Activated T-cell treated with anti-CD3 and anti-CD28 coated beads for 4 hours (primary cell): ENCODE data around the gene CCDC68.

Source experiments
- DNase-seq: peaks from one replicate; pipeline ENCODE4 v3.0.0-alpha.2; 2020

Gene CCDC68

GRCh38 chr18:54914816-54915215 is 44.4 kb downstream of the CCDC68 start:
- no peak for DNase-seq

- no peak for DNase-seq
Measured at GRCh38 chr18:54911551-54911950, 47.7 kb downstream of the CCDC68 start.

DNA sequence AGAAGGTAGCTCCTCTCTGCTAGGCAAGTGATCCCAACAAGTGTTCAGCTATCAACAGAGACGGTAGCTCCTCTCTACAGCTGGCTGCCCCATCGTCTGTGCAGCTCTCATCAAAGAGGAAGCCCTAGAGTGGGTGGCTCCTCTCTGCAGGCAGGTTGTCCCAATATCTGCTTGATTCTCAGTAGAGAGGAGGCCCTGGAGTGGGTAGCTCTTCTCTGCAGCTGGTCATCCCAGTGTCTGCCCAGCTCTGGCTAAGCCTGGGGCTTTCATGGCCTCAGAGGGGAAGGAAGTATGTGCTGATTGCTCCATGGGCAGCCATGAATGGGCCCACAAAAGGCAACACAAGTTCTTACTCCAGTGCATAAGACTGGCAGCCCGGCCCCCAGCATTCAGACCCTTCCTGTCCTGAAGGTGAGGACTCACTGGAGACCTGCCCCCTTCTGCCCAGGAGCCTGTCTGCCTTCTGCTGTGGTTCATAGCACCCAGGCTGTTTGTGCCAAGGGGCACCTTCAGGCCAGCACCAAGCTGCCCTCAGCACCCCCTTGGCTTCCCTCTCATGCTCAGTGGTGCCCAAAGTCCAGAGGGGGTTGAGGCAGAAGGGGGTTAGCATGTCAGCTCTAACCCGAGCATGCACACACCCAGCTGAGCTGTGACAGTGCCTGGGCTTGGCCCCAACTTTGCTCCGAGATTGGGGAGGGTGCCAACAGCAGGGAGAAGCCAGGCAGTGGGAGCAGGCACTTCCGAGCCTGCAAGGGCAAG is 48.9 kb downstream of the CCDC68 start:
- no peak for DNase-seq

DNA sequence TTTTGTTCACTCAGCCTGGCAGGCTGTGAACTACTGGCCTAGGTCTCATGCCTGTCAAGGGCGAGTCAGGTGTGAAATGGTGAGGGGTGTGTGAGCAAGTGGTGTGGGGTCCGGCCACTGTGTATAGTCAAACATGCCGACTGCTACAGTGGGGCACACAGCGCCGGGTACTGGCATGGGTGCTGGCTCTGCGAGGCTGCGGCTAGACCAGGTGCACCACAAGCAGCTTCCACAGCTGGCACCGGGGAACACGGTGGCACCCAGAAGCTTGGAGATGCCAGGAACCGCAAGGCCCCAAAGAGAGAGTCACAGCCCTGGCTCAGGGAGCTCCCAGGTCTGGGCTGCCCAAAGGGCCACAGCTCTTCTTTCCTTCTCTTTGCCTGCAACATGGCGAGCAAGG is 49.7 kb downstream of the CCDC68 start:
- no peak for DNase-seq

GRCh38 chr18:54906331-54907185 is 52.7 kb downstream of the CCDC68 start:
- no peak for DNase-seq

GRCh38 chr18:54905629-54906028 is 53.6 kb downstream of the CCDC68 start:
- no peak for DNase-seq

- DNase-seq = no peak
Measured at GRCh38 chr18:54904581-54904980, 54.7 kb downstream of the CCDC68 start.

GRCh38 chr18:54900290-54900689 is 59.0 kb downstream of the CCDC68 start:
- DNase-seq = no peak

DNA sequence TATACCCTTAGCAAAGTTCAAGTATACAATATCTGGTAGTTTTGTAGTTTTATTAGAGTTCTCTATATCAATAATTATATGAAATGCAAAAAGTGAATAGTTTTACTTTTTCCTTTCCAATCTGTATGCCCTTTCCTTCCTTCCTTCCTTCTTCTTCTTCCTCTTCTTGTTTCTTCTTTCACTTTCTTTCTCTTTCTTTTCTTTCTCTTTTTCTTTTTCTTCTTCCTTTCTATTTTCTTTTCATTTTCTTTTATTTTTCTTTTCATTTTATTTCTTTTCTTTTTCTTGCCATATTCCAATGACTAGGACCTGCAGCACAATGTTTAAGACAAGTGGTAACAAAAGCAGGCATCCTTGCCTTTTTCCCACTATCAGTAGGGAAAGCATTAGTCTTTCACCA is 59.8 kb downstream of the CCDC68 start:
- DNase-seq = no peak

GRCh38 chr18:54888933-54889332 is 70.3 kb downstream of the CCDC68 start:
- DNase-seq = no peak

DNA sequence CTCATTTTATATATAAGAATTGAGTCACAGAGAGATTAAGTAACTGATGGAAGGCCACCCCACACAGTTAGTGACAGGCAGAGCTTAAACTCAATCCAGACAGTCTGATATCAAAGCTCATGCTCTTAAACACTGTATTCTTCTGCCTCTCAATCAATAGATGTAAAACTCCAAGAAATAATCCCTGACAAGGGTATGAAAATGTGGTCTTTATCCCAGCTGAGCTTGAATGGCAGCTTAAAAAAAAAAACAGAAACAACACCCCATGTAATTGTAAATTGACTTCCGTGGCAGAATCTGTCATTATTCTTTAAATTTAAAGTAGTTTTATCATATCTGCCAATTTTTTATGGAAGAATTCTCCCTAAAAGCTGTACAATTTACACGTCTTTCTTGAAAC is 70.9 kb downstream of the CCDC68 start:
- DNase-seq = no peak

DNA sequence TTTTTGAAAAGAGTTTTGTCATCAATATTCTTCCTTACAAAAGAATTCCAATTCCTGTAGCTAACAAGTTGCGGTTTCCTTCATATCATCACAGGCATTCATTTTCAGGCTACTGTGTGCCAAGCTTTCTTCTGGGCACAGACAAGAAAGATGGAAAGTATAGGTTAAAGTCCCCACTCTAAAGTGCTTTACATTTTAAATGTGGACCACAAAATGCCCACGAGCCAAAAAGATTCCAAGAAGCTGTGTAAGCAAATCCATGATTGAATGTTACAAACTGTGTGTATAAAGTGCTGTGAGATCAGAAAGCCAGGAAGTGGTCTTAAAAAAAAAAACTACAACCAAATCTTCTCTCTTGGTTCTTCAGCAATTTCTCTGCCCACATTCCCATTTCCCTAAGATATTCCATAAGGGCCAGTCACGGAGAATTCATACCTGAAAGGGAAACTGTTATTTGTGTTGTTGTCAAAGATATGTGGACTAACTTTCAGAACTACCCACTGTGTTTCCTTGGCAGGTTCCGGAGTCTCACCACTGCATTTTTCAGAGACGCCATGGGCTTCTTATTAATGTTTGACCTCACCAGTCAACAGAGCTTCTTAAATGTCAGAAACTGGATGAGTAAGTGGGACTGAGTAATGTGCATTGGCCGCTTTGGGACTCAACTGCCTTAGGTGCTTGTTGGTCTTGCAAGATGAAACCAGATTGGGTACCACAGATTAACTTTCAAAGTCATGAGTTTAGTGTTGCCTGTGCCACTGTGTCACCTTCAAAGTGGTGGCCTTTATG is 75.3 kb downstream of the CCDC68 start:
- no peak for DNase-seq

DNA sequence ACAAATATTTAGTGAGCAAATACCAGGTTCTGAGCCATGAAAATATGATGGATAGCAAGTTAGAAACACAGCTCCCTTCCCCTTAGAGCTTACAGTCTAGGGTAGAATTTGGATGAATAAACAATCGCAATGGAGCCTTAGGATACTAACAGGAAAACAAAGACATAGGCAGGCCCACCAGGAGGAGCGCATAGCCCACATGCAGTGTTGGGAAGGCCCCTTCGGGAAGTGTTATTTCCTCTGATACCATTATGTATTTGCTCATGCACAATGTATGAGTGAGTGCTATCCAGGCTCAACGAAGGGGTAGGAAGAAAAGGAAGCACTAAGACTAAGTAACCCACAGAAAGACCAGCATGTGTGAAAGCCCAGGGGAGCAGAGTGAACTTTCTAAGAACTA is 76.9 kb downstream of the CCDC68 start:
- no peak for DNase-seq

DNA sequence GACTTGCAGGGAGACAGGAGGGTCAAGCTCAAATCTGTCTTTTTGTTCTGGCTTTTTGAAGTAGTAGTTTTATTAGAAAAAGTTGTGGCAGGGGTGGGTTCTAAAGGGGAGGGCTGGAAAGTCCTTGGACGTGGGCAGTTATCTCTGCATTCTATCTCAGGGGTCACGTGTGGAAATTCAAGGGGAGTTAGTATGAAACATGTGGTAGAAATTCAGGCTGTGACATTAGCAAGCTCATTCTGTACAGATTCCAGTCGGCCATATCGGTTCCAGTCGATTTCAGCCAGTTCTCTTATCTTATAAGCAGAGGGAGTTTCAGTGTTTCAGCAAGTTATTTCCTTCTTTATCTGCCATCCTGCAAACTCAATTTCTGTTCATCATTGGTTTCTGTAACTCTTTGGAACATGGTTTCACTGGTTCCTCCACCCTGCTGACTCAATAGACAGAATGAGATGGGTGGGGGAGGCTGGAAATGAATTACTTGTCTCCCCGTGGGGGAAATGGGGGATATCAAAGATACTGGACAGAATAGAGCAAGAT is 78.0 kb downstream of the CCDC68 start:
- no peak for DNase-seq

GRCh38 chr18:54880395-54881105 is 78.7 kb downstream of the CCDC68 start:
- DNase-seq = no peak

DNA sequence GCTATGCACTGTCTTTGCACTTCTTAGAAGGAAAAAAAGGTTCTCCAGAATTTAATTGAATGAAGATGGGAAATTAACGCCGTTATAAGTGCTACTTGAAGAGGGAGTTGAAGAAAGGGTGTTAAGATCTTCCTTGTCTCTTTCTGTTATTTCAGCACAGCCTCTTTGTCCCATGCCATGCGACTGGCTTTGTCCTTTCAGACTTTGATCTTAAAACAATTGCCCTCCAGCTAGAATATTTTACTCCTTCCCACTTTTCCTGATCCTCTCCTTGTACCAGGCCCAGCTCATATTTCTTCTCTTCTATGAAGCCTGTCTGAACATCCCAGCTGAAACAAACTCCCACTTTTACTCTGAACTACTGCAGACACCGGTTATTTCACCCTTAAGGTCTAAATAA is 79.6 kb downstream of the CCDC68 start:
- DNase-seq = no peak

DNA sequence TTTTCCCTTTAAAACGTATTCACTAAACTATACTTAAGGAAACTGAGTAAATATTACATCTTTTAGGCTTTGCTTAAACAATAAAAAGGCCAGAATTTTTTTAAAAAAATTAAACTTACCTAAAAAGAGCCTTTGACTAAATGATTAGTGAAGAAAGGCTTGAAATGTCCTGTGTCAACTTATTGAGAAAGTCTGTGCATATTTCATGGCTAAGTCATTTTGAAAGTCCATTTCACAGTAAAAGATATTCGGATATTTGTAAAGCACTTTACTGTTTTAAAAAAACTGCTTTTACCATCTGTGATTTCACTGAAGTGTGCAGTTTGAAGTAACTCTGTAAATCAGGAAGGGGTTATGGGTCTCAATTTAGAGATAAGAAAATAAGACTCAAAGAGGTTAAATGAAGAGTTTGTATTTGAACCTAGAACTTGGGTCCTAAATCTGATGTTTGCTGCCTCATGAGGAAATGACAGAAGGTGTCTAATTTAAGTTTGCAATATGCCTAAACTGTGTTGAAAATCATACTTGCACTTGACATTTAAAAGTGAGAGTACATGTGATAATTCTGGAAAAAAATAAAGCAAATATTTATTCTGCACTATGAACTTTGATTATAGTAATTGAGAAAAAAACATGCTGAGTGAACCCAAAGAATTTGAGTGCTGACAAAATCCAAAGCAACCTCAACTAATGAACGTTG is 80.5 kb downstream of the CCDC68 start:
- no peak for DNase-seq

DNA sequence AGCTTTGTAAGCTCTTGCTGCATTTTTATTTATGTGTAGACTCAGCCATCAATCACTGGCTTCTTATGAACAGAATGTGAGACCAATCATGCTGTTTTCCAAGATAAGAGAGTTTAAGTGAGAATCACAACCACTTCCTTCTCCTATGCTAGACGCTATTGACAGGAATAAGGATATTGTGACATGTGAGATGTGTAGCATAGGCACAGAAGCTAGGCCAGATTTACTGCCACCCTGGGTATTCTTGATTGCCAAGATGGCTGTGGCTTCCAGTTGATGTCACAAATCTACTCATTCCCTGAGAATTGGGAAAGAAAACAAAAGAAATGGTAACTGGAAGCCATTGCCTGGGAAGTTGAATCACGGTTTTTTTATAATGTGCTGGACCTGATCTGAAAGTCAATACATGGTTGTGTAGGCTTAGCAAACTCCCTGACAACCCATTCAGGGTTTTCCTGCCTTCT is 81.1 kb downstream of the CCDC68 start:
- DNase-seq = no peak

DNA sequence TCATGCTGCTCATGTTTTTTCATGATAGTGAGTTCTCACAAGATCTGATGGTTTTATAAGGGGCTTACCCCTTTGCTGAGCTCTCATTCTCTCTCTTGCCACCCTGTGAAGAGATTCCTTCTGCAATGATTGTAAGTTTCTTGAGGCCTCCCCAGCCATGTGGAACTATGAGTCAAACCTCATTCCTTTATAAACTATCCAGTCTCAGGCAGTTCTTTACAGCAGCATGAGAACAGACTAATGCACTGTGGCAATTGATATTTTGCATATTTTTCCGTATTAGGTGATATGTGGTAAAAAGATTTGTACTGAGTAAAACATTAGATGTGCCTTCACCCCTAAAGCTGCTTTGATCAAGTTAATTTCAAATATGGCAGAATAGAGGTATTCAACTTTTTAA is 82.2 kb downstream of the CCDC68 start:
- DNase-seq = no peak

- DNase-seq = no peak
Measured at GRCh38 chr18:54875063-54875462, 84.2 kb downstream of the CCDC68 start.

DNA sequence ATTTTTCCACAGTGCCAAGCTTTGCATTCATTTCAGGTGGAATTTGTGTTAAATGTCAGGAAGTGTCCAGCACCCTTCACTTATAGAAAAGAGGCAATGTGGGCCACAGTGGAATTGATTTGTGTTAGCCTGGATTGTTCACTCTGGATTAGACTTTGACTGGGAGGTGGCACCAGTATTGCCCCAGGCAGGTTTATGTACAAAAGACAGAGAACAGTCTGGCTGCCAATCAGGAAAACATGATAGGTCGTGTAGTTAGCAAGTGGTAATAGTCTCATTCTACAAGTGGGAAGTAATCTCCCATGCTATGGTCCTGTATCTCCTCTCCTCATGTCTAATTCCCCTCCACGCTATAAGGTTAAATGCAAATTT is 85.4 kb downstream of the CCDC68 start:
- DNase-seq = no peak

GRCh38 chr18:54872681-54873080 is 86.6 kb downstream of the CCDC68 start:
- no peak for DNase-seq
